Prostate gland (tissue), 2 donors: ENCODE results near the gene DKK1. TPM values are rescaled to one million over a fixed set of nuclear protein-coding genes. Genes with fewer than 3 reads are reported as not detected.

Experiments
- DNase-seq: peaks from one replicate; pipeline ENCODE4 v3.0.0-alpha.2; 2019; ENCODE audit warnings: low spot score
- H3K27ac ChIP-seq, 2 donors: fragments of 200-600 bp; sonication (generic); 2 replicates each; pipeline ENCODE4 v1.5.1; 2017 to 2019
- H3K27me3 ChIP-seq: fragments of 200-600 bp; sonication (generic); replicated peaks from 2 replicates; pipeline ENCODE4 v1.5.1; 2019; ENCODE audit not compliant: insufficient read depth
- H3K36me3 ChIP-seq, 2 donors: fragments of 200-600 bp; sonication (generic); 1 replicate in 1 of 2; 2 replicates in 1 of 2; pipeline versions ENCODE4 v1.5.1 to v1.8.1; 2017 to 2019
- H3K4me1 ChIP-seq: fragments of 200-600 bp; sonication (generic); replicated peaks from 2 replicates; pipeline ENCODE4 v1.5.1; 2019
- H3K4me3 ChIP-seq, 2 donors: fragments of 200-600 bp; sonication (generic); 2 replicates each; pipeline ENCODE4 v1.5.1; 2017 to 2019
- H3K9me3 ChIP-seq: fragments of 200-600 bp; sonication (generic); 2 replicates; pipeline ENCODE4 v1.5.1; 2017
- CTCF ChIP-seq, 4 experiments: fragments of 200-600 bp in 2 of 4; fragments of 450-650 bp in 2 of 4; sonication (generic) in 2 of 4; IDR thresholded peaks; 1 replicate in 3 of 4; 2 replicates in 1 of 4; pipeline ENCODE4 v1.5.1; 2016 to 2019; ENCODE audit warnings: antibody characterized with exemption in 4 of 4, mild to moderate bottlenecking in 2 of 4, moderate library complexity in 2 of 4
- POLR2A ChIP-seq: fragments of 450-650 bp; IDR thresholded peaks from one replicate; pipeline ENCODE4 v1.6.1; 2016; ENCODE audit warnings: antibody characterized with exemption, mild to moderate bottlenecking
- POLR2AphosphoS5 ChIP-seq: sonication (generic); formaldehyde crosslinking; IDR thresholded peaks from one replicate; pipeline ENCODE4 v1.6.1; 2017; ENCODE audit warnings: antibody characterized with exemption
- WGBS: methylation state at CpG from one replicate; pipeline ENCODE4 v1.1.5; 2018; 5-methylcytosine and 5-hydroxymethylcytosine counted together
- intact Hi-C: fragments of 100-400 bp; cut with DNase I; formaldehyde crosslinking; loops from one replicate; pipeline ENCODE4 v1.14.2; 2022
- total RNA-seq, 2 donors: library from RNA; depleted of rRNA; stranded (reverse); fragments of >200 nt; gene quantifications; one replicate each; pipeline ENCODE4 v1.1.0, GENCODE V29; 2016

DKK1 gene
- total RNA-seq, 2 donors from 2014 or later = 6.5 to 10.2 TPM

GRCh38 chr10:52283174-52283573 is 30.9 kb upstream of the DKK1 start:
- no peak for TF ChIP-seq POLR2A
- no peak for TF ChIP-seq POLR2AphosphoS5
- TF ChIP-seq CTCF (IDR thresholded peaks at IDR 0.05) = no peak
- 90% methylated on average over 2 of the region's 2 CpGs for WGBS
- no peak for DNase-seq
- Histone ChIP-seq H3K4me3 (no peak overlapping the region), H3K36me3 (no peaks in the 10 kb centered on the region), H3K9me3 (no peaks in the 10 kb centered on the region), H3K27ac (no peak overlapping the region), H3K4me1 (no peaks in the 10 kb centered on the region), H3K27me3 (no peaks in the 10 kb centered on the region)
- intact Hi-C loops = no loop called here

GRCh38 chr10:52284416-52285013 is 29.6 kb upstream of the DKK1 start:
- Histone ChIP-seq H3K9me3 (no peaks in the 10 kb centered on the region), H3K27me3 (no peaks in the 10 kb centered on the region), H3K4me1 (no peaks in the 10 kb centered on the region), H3K4me3 (no peak overlapping the region), H3K36me3 (no peaks in the 10 kb centered on the region), H3K27ac (no peak overlapping the region)
- intact Hi-C loops = no loop called here
- no peak for TF ChIP-seq POLR2A
- TF ChIP-seq CTCF (IDR thresholded peaks at IDR 0.05) = no peak
- no peak for TF ChIP-seq POLR2AphosphoS5
- DNase-seq = no peak
- WGBS = 89% methylated on average over 2 of the region's 2 CpGs

- H3K36me3 ChIP-seq = no peaks in the 10 kb centered on the region
- no peak overlapping the region for H3K4me3 ChIP-seq
- no peaks in the 10 kb centered on the region for H3K27me3 ChIP-seq
- TF ChIP-seq POLR2A = no peak
- no peak for TF ChIP-seq POLR2AphosphoS5
- H3K4me1 ChIP-seq = no peaks in the 10 kb centered on the region
- H3K27ac ChIP-seq = no peak overlapping the region
- 92% methylated on average over 1 of the region's 1 CpG for WGBS
- intact Hi-C loops = no loop called here
- no peak for DNase-seq
- no peaks in the 10 kb centered on the region for H3K9me3 ChIP-seq
These were observed 26.2 kb upstream of the DKK1 start for GRCh38 chr10:52287866-52288265.

- Histone ChIP-seq H3K9me3 (no peaks in the 10 kb centered on the region), H3K36me3 (no peaks in the 10 kb centered on the region), H3K27ac (no peak overlapping the region), H3K4me3 (no peak overlapping the region), H3K27me3 (no peaks in the 10 kb centered on the region), H3K4me1 (no peaks in the 10 kb centered on the region)
- TF ChIP-seq POLR2AphosphoS5 (no peak), CTCF (IDR thresholded peaks at IDR 0.05) (no peak), POLR2A (no peak)
- 57% methylated on average over 4 of the region's 4 CpGs for WGBS
- intact Hi-C loops = no loop called here
- no peak for DNase-seq
These were observed 16.3 kb upstream of the DKK1 start for GRCh38 chr10:52297747-52298146.

GRCh38 chr10:52300599-52301277 is 13.3 kb upstream of the DKK1 start:
- TF ChIP-seq CTCF (IDR thresholded peaks at IDR 0.05) = no peak
- TF ChIP-seq POLR2A = no peak
- no peak for TF ChIP-seq POLR2AphosphoS5
- no peaks in the 10 kb centered on the region for H3K4me1 ChIP-seq
- WGBS = 51% methylated on average over 4 of the region's 4 CpGs
- H3K9me3 ChIP-seq = no peaks in the 10 kb centered on the region
- no peak overlapping the region for H3K4me3 ChIP-seq
- intact Hi-C loops = no loop called here
- H3K27me3 ChIP-seq = no peaks in the 10 kb centered on the region
- no peak overlapping the region for H3K27ac ChIP-seq
- H3K36me3 ChIP-seq = no peaks in the 10 kb centered on the region
- no peak for DNase-seq
